Naive thymus-derived CD8-positive, alpha-beta T cell (primary cell): ENCODE results near the gene PAX2. TPM values are rescaled to one million over a fixed set of nuclear protein-coding genes. Genes with fewer than 3 reads are reported as not detected.

Experiments used
- ATAC-seq, 2 donors: fragments of 150-1000 bp; cut with Tn5 transposase in 1 of 2; sonication (Bioruptor Pico), chemical (Tn5 transposase) in 1 of 2; 1 replicate in 1 of 2; 2 replicates in 1 of 2; pipeline ENCODE4 v1.10.0; 2021; ENCODE audit warnings: mild to moderate bottlenecking in 2 of 2, moderate library complexity in 2 of 2
- POLR2A ChIA-PET: fragments of 350-600 bp; sonication (Branson Sonifier 250); formaldehyde crosslinking; loops from one replicate; lab custom pipeline; 2021; ENCODE audit warnings: antibody characterized with exemption; lab: Charles Lee
- DNase-seq, 10 donors: peaks; one replicate each; pipeline versions ENCODE4 v3.0.0 to v3.0.0-alpha.2; 2020 to 2022
- H3K27ac Mint-ChIP-seq, 10 donors: one replicate each; pipeline ENCODE4 v1.8.0; 2020 to 2022; ENCODE audit warnings: mild to moderate bottlenecking in 10 of 10, mixed read lengths in 10 of 10, moderate library complexity in 4 of 10, inconsistent platforms in 1 of 10
- H3K27me3 Mint-ChIP-seq, 5 donors: one replicate each; pipeline ENCODE4 v1.8.0; 2021 to 2022; ENCODE audit warnings: mixed read lengths in 5 of 5
- H3K36me3 Mint-ChIP-seq, 3 donors: one replicate each; pipeline ENCODE4 v1.8.0; 2020 to 2022; ENCODE audit warnings: mixed read lengths in 3 of 3, mild to moderate bottlenecking in 2 of 3, inconsistent platforms in 1 of 3
- H3K4me1 Mint-ChIP-seq, 4 donors: one replicate each; pipeline ENCODE4 v1.8.0; 2021 to 2022; ENCODE audit warnings: mixed read lengths in 4 of 4
- H3K4me3 Mint-ChIP-seq, 10 donors: one replicate each; pipeline ENCODE4 v1.8.0; 2020 to 2022; ENCODE audit warnings: mild to moderate bottlenecking in 10 of 10, mixed read lengths in 10 of 10, moderate library complexity in 6 of 10, inconsistent platforms in 1 of 10
- H3K9me3 Mint-ChIP-seq, 9 donors: one replicate each; pipeline ENCODE4 v1.8.0; 2020 to 2022; ENCODE audit warnings: mixed read lengths in 9 of 9, mild to moderate bottlenecking in 3 of 9, inconsistent platforms in 1 of 9, moderate library complexity in 1 of 9
- polyA plus RNA-seq, 3 donors: library from polyadenylated mRNA; unstranded; fragments of 300-500 nt; fragmentation: Illumina TruSeq; gene quantifications; one replicate each; pipeline ENCODE4 v1.2.3, GENCODE V29; 2021
- total RNA-seq, 8 experiments: library from RNA in 2 of 8; stranded (reverse) in 2 of 8; gene quantifications; one replicate each; pipeline ENCODE4 v1.2.3 and lab custom pipeline; 2021 to 2026

The PAX2 gene
- total and polyA plus RNA-seq, 5 experiments from 2014 or later, result not detected

- no peak for DNase-seq
- Mint-ChIP-seq H3K27me3 (peaks cover 0 to 40% (median 30%) of the 10 kb centered on the region in 5 donors), H3K4me1 (peaks cover 0 to 4% (median 3%) of the 10 kb centered on the region in 4 donors), H3K36me3 (no peaks in the 10 kb centered on the region), H3K4me3 (no peak overlapping the region), H3K9me3 (peaks cover 0 to 4% (median 0%) of the 10 kb centered on the region in 9 donors), H3K27ac (no peak overlapping the region)
- POLR2A ChIA-PET, result no interaction called here
- ATAC-seq, result no peak
These were observed 90.4 kb downstream of the PAX2 start for GRCh38 chr10:100835810-100836209.

GRCh38 chr10:100836891-100837290 is 91.5 kb downstream of the PAX2 start:
- peaks cover 6 to 32% (median 24%) of the 10 kb centered on the region in 5 donors for H3K27me3 Mint-ChIP-seq
- POLR2A ChIA-PET, result no interaction called here
- DNase-seq (no peak), ATAC-seq (no peak)
- H3K4me1 Mint-ChIP-seq, result no peaks in the 10 kb centered on the region
- no peaks in the 10 kb centered on the region for H3K36me3 Mint-ChIP-seq
- H3K27ac Mint-ChIP-seq, result no peak overlapping the region
- no peak overlapping the region for H3K4me3 Mint-ChIP-seq
- H3K9me3 Mint-ChIP-seq, result peaks cover 0 to 1% (median 0%) of the 10 kb centered on the region in 9 donors

GRCh38 chr10:100837300-100837699 is 91.9 kb downstream of the PAX2 start:
- Mint-ChIP-seq H3K36me3 (no peaks in the 10 kb centered on the region), H3K27ac (no peak overlapping the region), H3K4me1 (no peaks in the 10 kb centered on the region), H3K4me3 (no peak overlapping the region), H3K27me3 (peaks cover 9 to 29% (median 21%) of the 10 kb centered on the region in 5 donors), H3K9me3 (peaks cover 0 to 1% (median 0%) of the 10 kb centered on the region in 9 donors)
- ATAC-seq, result no peak
- DNase-seq, result no peak
- POLR2A ChIA-PET, result no interaction called here

- DNase-seq, result no peak
- POLR2A ChIA-PET, result no interaction called here
- no peak overlapping the region for H3K4me3 Mint-ChIP-seq
- H3K27me3 Mint-ChIP-seq, result peaks cover 7 to 22% (median 12%) of the 10 kb centered on the region in 5 donors
- H3K9me3 Mint-ChIP-seq, result peaks cover 0 to 1% (median 0%) of the 10 kb centered on the region in 9 donors
- no peak overlapping the region for H3K27ac Mint-ChIP-seq
- no peaks in the 10 kb centered on the region for H3K4me1 Mint-ChIP-seq
- H3K36me3 Mint-ChIP-seq, result no peaks in the 10 kb centered on the region
- no peak for ATAC-seq
These were observed 93.6 kb downstream of the PAX2 start for GRCh38 chr10:100838986-100839385.

- H3K36me3 Mint-ChIP-seq, result no peaks in the 10 kb centered on the region
- H3K27me3 Mint-ChIP-seq, result peaks cover 11 to 34% (median 16%) of the 10 kb centered on the region in 5 donors
- no peak for DNase-seq
- H3K4me1 Mint-ChIP-seq, result no peaks in the 10 kb centered on the region
- H3K9me3 Mint-ChIP-seq, result peaks cover 0 to 1% (median 0%) of the 10 kb centered on the region in 9 donors
- POLR2A ChIA-PET, result no interaction called here
- H3K4me3 Mint-ChIP-seq, result no peak overlapping the region
- no peak overlapping the region for H3K27ac Mint-ChIP-seq
- no peak for ATAC-seq
These were observed 96.1 kb downstream of the PAX2 start for GRCh38 chr10:100841528-100841927.

GRCh38 chr10:100847440-100847839 is 102.1 kb downstream of the PAX2 start:
- POLR2A ChIA-PET, result no interaction called here
- DNase-seq (no peak), ATAC-seq (no peak)
- H3K4me1 Mint-ChIP-seq, result peaks cover 0 to 4% (median 0%) of the 10 kb centered on the region in 4 donors
- H3K27me3 Mint-ChIP-seq, result peaks cover 35 to 84% (median 54%) of the 10 kb centered on the region in 5 donors
- H3K27ac Mint-ChIP-seq, result no peak overlapping the region
- no peaks in the 10 kb centered on the region for H3K9me3 Mint-ChIP-seq
- H3K36me3 Mint-ChIP-seq, result no peaks in the 10 kb centered on the region
- no peak overlapping the region for H3K4me3 Mint-ChIP-seq

DNA sequence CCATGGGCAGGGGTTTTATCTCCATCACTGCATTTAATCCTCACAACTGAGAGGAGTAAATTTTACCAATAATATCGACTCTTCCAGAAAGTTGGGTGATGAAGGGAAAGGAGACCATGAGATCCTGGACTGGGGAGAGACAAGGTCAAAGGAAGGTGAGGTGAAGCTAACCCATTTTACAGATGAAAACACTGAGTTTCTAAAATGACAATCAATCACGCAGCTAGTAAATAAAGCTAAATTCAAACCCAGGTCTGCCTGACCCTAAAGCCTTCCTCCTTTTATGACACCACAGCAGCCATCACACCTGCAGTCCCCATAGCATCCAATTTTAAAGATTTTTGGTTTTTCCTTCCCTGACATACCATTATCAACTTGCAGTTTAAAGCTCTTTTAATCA is 103.4 kb downstream of the PAX2 start:
- H3K4me3 Mint-ChIP-seq, result no peak overlapping the region
- H3K27ac Mint-ChIP-seq, result no peak overlapping the region
- H3K9me3 Mint-ChIP-seq, result no peaks in the 10 kb centered on the region
- no peaks in the 10 kb centered on the region for H3K36me3 Mint-ChIP-seq
- ATAC-seq (no peak), DNase-seq (no peak)
- POLR2A ChIA-PET, result no interaction called here
- peaks cover 0 to 4% (median 0%) of the 10 kb centered on the region in 4 donors for H3K4me1 Mint-ChIP-seq
- peaks cover 37 to 82% (median 61%) of the 10 kb centered on the region in 5 donors for H3K27me3 Mint-ChIP-seq

- H3K4me3 Mint-ChIP-seq, result no peak overlapping the region
- ATAC-seq, result no peak
- peaks cover 0 to 20% (median 9%) of the 10 kb centered on the region in 3 donors for H3K36me3 Mint-ChIP-seq
- peaks cover 41 to 81% (median 59%) of the 10 kb centered on the region in 5 donors for H3K27me3 Mint-ChIP-seq
- POLR2A ChIA-PET, result no interaction called here
- H3K4me1 Mint-ChIP-seq, result peaks cover 0 to 2% (median 0%) of the 10 kb centered on the region in 4 donors
- H3K27ac Mint-ChIP-seq, result no peak overlapping the region
- no peak for DNase-seq
- peaks cover 0 to 21% (median 8%) of the 10 kb centered on the region in 9 donors for H3K9me3 Mint-ChIP-seq
These were observed 112.9 kb downstream of the PAX2 start for GRCh38 chr10:100858261-100858660.

- H3K4me1 Mint-ChIP-seq, result peaks cover 0 to 2% (median 0%) of the 10 kb centered on the region in 4 donors
- H3K4me3 Mint-ChIP-seq, result no peak overlapping the region
- DNase-seq (no peak), ATAC-seq (no peak)
- no peak overlapping the region for H3K27ac Mint-ChIP-seq
- peaks cover 0 to 20% (median 9%) of the 10 kb centered on the region in 3 donors for H3K36me3 Mint-ChIP-seq
- peaks cover 0 to 20% (median 9%) of the 10 kb centered on the region in 9 donors for H3K9me3 Mint-ChIP-seq
- H3K27me3 Mint-ChIP-seq, result peaks cover 40 to 82% (median 57%) of the 10 kb centered on the region in 5 donors
- POLR2A ChIA-PET, result interaction anchor here (0.6 kb wide), 1 partner anchor 47 kb away, joined by 4 read pairs; no protein-coding TSS in a partner anchor
These were observed 113.5 kb downstream of the PAX2 start for GRCh38 chr10:100858747-100859483.

- ATAC-seq (no peak), DNase-seq (no peak)
- H3K36me3 Mint-ChIP-seq, result peaks cover 0 to 19% (median 9%) of the 10 kb centered on the region in 3 donors
- peaks cover 0 to 2% (median 0%) of the 10 kb centered on the region in 4 donors for H3K4me1 Mint-ChIP-seq
- H3K4me3 Mint-ChIP-seq, result no peak overlapping the region
- POLR2A ChIA-PET, result interaction anchor here (0.6 kb wide), 1 partner anchor 46 kb away, joined by 4 read pairs; no protein-coding TSS in a partner anchor
- H3K27me3 Mint-ChIP-seq, result peaks cover 43 to 77% (median 55%) of the 10 kb centered on the region in 5 donors
- H3K9me3 Mint-ChIP-seq, result peaks cover 0 to 19% (median 9%) of the 10 kb centered on the region in 9 donors
- no peak overlapping the region for H3K27ac Mint-ChIP-seq
These were observed 114.0 kb downstream of the PAX2 start for GRCh38 chr10:100859484-100859763.

DNA sequence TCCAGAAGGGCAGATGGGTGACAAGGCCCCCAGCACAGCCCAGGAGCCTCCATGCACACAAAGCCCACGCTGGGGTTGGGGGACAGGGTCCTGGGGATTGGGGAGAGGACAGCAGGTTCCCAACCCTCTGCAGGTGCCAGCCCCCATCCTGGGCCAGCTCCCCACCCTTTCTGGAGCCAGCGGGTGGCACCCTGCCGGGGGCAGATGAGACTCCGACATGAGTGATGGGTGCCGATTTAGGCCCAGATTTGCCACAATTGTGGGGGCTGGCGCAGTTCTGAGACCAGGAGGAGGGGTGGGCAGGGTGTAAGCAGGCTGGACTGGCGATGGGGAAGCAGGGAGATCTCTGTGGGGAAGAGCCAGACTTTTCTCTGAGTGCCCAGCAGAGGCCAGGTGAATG is 118.1 kb downstream of the PAX2 start:
- POLR2A ChIA-PET, result no interaction called here
- no peak for ATAC-seq

GRCh38 chr10:100864036-100864885 is 118.9 kb downstream of the PAX2 start:
- ATAC-seq, result no peak
- no peak for DNase-seq
- H3K4me1 Mint-ChIP-seq, result peaks cover 0 to 8% (median 5%) of the 10 kb centered on the region in 4 donors
- H3K27ac Mint-ChIP-seq, result no peak overlapping the region
- POLR2A ChIA-PET, result no interaction called here
- H3K36me3 Mint-ChIP-seq, result no peaks in the 10 kb centered on the region
- H3K4me3 Mint-ChIP-seq, result no peak overlapping the region
- H3K9me3 Mint-ChIP-seq, result peaks cover 0 to 1% (median 0%) of the 10 kb centered on the region in 9 donors
- peaks cover 33 to 64% (median 42%) of the 10 kb centered on the region in 5 donors for H3K27me3 Mint-ChIP-seq

More for the DNA sequence above, 118.1 kb downstream of the PAX2 start:
- no peak for DNase-seq
- Mint-ChIP-seq H3K4me3 (no peak overlapping the region), H3K9me3 (peaks cover 0 to 1% (median 0%) of the 10 kb centered on the region in 9 donors), H3K4me1 (peaks cover 0 to 8% (median 5%) of the 10 kb centered on the region in 4 donors), H3K27ac (no peak overlapping the region), H3K36me3 (no peaks in the 10 kb centered on the region), H3K27me3 (peaks cover 39 to 72% (median 51%) of the 10 kb centered on the region in 5 donors)
